ENCODE measurements around the gene TGFBR3.

The TGFBR3 gene

DNA sequence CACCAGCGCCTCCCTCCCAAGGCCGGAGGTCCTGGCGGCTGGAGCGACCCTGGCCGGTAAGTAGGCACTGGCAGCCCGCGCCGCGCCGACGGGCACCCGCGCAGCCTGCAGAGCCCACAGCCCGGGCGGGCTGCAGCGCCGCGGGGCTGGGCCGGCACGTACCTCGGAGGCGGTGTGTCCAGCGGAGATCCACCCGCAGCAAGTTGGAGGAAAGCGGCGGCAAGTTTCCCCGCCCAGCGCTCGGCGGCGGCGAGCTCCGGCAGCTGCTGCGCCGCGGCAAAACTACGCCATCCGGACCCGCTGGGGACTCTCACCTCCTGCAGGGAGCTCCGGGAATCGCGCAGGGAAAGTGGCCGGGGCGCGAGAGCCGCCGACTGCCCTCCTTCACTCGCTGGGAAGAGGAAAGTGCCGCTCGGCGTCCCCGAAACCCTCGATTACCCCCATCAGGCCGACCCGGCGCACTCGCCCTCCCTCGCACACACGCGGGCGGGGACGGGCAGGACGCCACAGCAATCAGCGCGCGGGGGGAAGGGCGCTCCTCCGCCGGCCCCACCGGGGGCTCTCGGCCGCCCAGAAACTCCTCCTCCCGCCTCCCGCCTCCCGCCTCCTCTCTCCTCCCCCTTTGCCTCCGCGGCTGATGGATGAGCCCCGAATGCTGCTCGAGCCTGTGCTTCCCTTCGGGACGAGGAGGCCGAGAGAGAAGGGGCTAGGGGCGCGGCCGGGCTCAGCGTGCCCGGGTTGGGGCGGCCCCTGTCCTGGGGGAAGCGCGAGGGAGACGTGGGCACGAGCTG lies at the start of gene TGFBR3:
Gene TGFBR3 (minus strand): TSS at position 436 of the 791 bp plus-strand sequence. CDS start 24,620 bp downstream, outside the sequence.
- DNase-seq (ENCODE audit: low read depth in 2 of 2) = peak; percentile 41 to 59

DNA sequence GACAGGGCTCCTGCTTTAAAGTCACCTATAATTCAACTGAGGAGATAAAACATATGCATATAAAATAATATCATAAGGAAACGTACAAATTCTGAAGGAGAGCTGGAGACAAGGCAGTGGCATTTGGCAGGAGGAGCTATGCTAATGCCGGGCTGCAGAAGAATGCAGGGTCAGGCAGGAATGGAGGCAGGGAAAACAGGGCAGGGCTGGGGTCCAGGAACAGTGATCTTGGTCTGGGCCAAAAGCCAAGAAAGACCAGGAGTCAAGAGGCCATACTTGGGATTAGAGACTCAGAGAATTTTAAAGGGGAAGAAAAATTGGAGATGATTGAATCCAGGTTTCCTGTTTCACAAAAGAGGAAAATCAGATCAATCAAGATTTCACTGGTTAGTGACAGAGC lies 43.3 kb upstream of the TGFBR3 start:
- DNase-seq (ENCODE audit: low read depth in 2 of 2) = no peak

DNA sequence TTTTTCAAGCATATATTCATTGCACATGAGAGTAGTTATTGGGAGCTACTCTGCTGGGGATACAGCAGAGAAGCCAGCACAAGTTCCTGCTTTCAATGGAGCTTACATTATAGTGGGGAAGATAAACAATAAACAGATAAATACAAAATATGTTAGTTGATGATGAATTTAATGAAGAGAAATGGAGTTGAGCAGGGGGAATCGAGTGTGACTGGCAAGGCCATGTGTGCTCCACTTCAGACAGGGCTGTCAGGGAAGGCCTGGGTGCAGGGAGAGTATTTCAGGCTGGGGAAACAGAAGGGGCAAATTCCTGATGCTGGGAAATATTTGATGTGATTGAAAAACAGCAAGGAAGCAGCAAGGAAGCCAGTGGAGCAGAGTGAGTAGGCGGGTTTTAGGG lies 42.1 kb upstream of the TGFBR3 start:
- no peak for DNase-seq (ENCODE audit: low read depth in 2 of 2)

DNA sequence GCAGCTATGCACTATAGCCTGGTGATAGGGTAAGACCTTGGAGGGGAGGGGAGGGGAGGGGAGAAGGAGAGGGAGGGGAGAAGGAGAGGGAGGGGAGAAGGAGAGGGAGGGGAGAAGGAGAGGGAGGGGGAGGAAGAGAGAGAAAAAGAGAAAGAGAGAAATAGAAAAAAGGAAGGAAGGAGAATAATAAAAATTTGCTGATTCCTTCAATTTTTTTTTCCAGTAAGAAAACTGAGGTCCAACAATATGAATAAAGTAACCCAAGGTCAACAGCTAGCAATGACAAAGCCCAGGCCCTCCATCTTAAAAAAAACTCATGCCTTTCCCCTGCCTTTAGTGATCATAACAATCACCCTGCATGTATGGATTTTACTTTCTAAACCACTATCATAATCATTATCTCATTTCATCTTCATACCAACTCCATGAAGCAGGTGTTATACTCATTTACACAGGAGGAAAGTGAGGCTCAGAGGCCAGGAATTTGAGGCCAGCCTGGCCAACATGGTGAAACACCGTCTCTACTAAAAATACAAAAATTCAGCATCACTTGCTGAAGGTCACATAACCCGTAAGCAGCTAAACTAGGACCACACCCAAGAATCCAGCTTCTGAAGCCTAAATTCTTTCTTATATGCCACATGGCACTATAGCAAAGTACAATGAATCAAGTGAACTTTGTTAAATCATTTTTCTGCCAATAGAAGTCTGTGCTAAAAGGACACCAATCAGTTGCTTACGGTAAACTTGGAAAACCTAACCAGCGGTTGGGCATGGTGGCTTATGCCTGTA lies 39.9 kb upstream of the TGFBR3 start:
- DNase-seq (ENCODE audit: low read depth in 2 of 2) = no peak

DNA sequence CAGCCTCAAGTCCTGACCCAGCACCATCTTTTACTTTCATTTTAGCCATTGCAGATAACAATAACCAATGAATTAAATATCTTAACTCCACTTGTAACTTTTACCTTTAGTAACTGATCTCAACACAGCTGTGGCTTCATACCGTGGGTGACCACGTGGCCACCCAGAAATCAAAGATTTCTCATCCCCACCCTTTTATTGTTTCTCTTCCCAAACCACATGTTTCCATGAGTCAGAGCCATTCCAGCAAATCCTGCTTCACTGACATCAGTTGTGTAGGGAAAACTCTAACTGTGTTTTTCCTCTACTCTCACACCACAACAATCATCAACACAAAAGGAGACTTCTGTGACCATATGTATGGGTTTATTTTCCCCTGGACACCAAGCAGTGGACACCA lies 38.2 kb upstream of the TGFBR3 start:
- no peak for DNase-seq (ENCODE audit: low read depth in 2 of 2)

DNA sequence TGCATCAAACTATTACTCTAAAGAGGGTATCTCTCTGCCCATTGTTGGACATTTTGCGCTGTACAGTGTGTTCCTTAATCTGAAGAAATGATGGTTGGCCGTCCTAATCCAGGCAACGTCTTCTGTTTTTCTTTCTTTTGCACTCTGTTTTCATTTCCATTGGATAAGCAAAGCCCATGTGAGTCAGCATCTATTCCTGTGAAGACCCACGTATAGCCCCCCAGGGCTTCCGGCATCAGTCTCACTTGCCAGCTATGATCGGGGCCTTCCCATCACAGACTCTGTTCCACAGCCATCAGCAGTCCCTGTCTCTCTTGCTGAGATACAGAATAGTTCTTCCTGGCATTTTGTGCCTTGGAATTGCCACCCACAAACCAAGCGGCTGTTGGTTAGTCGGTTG lies 34.0 kb upstream of the TGFBR3 start:
- no peak for DNase-seq (ENCODE audit: low read depth in 2 of 2)

DNA sequence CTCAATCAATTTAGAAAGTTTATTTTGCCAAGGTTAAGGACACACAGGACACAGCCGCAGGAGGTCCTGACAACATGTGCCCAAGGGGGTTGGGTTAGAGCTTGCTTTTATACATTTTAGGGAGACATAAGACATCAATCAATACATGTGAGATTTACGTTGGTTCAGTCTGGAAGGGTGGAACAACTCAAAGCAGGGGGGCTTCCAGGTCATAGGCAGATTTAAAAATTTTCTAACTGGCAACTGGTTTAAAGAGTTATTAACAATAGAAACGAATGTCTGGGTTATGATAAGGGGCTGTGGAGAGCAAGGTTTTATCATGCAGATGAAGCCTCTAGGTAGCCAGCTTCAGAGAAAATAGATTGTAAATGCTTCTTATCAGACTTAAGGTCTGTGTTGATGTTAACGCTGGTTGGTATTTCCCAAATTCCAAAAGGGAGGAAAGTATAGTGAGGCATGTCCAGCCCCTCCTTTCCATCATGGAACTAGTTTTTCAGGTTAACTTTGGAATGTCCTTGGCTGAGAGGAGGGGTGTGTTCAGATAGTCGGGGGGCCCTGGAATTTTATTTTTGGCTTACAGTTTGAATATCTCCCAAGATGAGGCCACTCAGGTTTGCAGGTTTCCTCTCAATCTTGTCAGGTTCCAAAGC lies 31.0 kb upstream of the TGFBR3 start:
- DNase-seq (ENCODE audit: low read depth in 2 of 2) = no peak

DNA sequence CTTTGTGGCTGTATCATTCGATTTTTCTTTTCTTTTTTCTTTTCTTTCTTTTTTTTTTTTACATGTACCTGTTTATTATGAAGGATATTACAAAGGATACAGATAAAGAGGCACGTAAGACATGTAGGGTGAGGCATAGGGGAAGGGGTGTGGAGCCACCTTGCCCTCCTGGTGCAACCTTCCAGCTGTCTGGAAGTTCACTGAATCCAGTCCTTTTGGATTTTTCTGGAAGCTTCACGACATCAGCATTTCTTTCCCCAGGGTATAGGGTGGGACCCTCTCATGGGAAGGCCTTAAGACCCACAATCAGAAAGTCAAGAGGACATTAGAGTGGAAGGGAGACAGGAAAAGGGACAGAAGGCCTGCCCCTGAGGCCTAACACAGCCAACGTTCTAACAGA lies 30.1 kb upstream of the TGFBR3 start:
- no peak for DNase-seq (ENCODE audit: low read depth in 2 of 2)

DNA sequence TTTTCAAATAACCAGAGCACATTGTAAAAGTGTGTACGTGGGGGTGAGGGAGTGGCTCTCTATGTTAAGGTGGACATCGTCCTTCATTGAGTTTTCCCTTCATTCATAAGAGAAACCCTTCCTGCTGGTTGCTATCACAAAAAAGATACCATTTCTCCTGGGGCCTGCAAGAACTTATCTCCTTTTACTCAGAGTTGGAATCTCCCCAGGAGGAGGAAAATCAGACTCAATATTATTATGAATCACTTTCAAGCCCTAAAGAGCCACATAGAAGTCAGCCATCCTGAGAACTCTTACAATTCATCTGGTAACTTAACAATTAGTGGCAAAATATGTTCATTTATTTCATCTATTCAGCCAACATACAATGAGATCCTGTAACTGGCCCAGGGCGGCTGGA lies 27.1 kb upstream of the TGFBR3 start:
- no peak for DNase-seq (ENCODE audit: low read depth in 2 of 2)

DNA sequence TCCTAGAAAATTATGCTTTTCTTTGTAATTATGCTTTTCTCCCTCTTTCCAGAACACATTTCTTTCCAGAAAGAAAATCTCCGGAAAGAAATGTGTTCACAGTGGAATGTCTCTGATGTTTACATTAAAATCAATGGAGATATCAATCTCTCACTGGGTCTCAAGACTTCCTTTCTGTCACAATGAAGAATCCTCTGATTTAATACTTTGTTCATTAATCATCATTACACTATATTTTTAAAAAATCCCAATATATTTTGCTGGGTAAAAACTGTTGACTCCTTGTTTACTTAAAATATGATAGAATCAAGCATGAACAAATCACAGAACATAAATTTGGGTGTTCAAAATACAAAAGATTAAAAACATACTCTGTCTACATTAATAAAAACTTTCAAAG lies 26.3 kb upstream of the TGFBR3 start:
- no peak for DNase-seq (ENCODE audit: low read depth in 2 of 2)

DNA sequence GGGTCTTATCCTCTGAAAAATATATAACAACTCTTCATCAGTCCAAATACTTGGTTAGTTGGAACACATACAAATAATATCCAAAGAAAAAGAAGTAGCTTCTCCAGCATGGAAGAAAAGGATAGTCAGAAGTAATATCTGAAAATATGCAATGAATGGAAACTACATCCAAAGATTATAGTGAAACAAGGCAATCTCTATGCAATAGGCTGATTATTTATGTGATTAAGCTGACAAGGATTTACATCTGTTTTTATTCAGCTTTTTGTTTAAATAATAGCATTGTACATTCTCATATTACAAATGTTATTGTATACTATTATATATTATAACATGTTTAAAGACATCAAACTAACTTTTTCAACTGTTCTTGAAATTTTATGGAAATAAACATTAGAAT lies 15.3 kb upstream of the TGFBR3 start:
- no peak for DNase-seq (ENCODE audit: low read depth in 2 of 2)

DNA sequence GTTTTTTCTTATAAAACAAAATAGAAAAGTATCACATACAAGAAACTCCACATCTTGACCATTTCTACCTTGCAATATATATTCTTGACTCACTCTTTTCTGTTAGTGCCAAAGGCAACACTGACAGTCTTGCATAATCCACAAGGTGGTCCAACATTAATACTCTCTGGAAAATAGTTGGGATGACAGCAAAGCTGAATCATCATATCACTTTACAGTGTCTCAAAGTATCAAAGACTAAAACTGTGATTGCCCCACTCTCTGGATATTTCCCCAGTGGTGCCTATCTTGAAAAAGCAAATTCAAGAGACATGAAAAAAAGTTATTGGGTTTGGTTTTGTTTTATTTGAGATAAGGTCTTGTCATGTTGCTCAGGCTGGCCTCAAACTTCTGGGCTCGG lies 14.6 kb upstream of the TGFBR3 start:
- no peak for DNase-seq (ENCODE audit: low read depth in 2 of 2)

DNA sequence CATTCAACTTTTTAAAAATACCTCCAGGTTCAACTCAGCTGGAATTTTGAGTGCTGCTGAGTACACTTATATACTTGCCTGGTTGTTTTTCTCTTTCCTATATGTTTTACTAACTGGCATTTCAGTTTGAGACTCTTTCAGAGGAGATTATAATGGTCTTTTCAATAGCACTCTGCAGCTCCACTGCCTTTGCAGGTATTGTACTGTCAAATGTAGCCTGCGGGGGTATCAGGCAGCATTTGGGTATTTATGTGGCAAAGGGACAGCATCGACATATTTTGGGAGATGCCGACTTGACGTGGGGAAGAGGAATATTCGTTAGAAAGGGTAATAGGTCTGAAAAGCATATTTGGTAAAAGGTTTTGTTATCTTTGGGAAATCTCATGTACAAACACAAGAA lies 11.1 kb upstream of the TGFBR3 start:
- DNase-seq (ENCODE audit: low read depth in 2 of 2) = no peak

DNA sequence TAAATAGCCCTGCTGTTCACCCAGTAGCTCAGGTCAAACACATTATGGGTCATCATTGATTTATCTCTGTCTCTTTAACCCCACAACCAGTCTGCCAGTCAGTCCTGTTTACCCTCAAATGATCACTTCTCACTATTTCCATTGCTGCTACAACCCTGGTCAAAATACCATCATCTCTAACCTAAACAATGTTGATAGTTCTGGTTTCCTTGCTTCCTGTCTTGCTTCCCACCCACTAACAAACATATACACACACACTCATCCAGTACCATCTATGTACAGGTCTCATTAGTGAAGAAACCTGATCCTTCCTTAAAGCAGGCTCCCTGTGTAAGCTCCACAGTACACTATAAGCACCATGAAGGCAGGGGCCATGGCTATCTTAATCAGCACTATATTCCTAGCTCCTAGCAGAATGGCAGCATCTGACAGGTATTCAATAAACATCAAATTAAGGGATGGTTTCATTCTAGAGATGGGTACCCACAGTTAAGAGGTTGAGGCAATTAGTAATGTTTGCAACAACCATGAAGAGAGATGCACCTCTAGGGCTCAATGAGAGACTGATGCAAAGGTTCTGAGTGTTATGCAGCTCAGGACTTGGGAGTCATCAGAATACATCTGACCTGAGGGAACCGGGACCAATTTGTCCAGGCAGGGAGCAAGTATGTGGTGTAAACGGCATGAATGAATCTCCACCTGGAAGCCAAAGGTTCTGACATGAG lies 10.0 kb upstream of the TGFBR3 start:
- no peak for DNase-seq (ENCODE audit: low read depth in 2 of 2)

DNA sequence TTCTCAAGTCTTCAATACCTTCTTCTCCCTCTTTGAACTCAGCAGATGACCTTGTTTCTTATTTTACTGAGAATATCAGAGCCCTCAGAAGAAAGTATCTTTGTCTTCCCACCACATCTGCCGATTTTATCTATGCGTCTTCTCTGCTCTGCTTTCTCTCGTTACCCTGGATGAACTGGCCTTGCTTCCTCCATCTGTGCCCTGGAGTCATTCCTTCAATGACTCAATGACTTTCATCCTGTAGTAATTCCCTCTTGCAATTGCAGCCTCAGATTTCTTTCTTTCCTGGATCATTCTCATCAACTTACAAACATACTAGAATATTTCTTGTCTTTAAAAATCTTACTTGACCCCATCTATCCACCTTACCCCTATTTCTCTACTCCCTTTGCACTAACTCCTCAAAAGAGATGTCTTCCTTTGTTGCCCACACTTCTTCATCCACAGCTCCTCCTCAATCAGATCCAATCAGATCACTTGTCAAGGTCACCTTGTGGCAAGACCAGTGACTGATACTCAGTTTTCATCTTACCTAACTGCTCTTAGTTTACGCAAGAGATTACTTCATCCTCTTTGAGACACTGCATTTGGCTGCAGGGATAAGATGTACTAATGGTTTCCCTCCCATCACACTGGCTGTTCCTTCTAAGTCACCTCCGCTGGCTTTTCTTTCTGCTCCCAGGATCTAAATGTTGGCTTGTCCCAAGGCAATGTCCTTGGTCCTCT lies 8.2 kb upstream of the TGFBR3 start:
- no peak for DNase-seq (ENCODE audit: low read depth in 2 of 2)

DNA sequence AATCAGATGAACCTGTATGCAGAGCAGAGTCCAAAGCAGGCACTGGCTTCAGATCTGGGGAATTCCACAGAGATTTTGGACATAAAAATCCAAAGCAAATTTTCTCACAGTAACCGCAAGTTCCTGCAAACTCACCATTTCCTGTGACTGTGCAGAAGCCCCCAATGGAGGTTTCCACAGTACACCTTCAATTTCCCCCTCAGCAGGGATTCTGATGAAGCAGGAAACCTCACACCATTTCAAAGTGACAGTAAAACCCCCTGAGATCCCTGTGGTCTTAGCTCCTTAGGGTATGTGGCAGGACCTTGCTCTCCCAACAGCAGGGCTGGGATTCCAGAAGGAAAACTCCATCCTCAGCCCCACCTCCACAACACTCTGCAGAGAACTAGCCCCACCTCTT lies 6.0 kb upstream of the TGFBR3 start:
- DNase-seq (ENCODE audit: low read depth in 2 of 2) = no peak

DNA sequence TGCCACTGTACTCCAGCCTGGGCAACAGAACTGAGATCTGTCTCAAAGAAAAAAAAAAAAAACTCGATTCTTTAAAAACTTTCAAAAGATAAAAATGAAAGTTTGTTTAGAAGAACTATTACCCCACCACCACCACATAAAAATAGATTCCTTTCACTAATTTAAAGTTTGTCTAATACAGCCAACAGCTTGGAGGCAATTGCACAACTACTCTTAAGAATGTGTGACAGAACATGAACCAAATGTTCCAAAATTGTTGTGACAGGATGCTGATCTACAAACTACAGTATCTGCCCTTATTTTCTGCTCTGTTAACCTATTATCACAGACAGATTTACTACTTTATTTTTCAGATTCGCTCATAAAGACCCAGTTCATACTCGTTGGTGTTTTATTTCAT lies 5.5 kb upstream of the TGFBR3 start:
- DNase-seq (ENCODE audit: low read depth in 2 of 2) = no peak

DNA sequence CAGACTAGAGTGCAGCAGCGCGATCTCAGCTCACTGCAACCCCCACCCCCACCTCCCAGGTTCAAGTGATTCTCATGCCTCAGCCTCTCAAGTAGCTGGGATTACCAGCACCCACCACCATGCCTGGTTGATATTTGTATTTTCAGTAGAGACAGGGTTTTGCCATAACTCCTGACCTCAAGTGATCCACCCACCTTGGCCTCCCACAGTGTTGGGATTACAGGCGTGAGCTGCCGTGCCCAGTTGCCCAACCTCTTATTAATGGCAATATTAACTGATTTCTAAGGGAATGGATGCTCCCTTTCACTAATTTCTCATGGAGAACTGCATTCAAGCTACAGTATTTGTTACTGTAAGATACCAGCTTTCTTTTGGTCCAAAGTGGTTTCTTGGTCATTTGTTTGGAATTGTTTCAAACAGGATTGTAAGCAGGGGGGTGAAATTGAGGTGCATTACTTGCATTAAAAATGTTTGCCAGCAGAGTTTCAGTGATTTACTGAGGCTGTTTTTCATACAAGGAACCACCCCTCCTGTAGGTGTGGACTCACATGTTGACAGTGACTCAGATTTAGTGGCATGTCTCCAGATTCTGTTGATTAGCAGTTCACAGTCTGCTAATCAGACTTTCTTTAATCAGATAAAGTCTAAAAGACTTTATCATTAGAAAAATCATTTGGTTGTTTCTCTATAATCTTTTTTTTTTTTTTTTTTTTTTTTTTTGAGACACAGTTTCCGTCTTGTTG lies 3.9 kb upstream of the TGFBR3 start:
- DNase-seq (ENCODE audit: low read depth in 2 of 2) = no peak

DNA sequence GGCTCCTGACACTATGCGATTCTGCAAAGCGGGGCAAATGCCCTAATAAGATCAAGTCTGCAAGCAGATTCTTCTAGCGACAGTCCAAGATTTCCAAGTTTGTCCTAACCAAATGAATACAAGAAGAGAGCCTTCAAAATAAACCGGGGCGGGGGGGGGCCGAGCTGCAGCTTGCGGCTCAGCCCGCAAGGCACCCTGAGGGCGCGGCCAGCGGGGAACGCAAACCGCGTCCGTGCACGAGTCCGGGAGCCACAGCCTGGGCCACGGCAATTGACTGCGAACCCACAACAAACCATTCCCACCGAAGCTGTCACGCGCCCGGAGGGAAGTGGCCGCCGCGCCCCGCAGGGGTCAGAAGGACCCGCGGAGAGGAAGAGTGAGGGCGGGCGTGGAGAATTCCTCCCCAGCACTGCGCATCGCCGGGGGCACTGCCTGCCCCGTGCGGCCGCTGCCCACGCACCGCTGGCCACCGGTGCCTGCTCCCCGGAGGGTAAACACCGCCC lies 687 bp downstream of the TGFBR3 start:
- no peak for DNase-seq (ENCODE audit: low read depth in 2 of 2)

DNA sequence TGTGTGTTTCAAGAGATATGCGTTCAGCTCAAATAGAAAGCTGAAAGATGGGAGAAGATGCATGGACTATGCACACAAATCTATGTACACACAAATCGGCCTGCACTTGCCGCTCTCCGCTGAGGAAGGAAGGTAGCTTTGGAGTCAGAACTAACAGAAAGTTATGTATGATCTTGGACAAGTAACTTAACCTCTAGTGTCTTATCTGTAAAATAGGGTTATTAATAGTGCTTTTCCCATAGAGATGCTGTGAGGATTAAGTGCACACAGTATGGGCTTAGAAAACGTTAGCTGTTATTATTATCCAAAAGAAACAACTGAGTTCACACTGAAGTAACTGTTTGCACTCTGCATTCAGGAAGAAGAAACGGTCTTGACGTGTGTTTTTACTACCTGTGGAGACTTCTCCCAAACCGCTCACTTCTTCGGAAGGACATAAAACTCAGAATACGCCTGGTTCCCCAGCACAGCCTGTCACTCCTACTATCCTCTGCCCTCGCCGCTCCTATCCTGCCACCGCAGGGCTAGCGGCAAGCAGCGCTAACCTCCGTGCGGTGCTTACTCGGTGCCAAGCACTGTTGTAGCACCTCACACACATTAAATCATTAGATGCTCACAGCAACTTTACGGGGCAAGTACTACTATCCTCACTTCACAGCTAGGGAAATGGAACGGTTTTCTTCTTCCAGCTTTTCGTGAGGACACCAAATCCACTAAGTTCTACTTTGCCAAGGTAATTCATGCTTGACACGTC lies 1.3 kb downstream of the TGFBR3 start:
- peak in 1 of 2 donors; percentile 31 for DNase-seq (ENCODE audit: low read depth in 2 of 2)

All from stimulated activated CD4-positive, alpha-beta T cell treated with anti-CD3 and anti-CD28 coated beads, Interleukin-15, amount 100 ng/mL, for 48 hours (primary cell).